Suprapubic skin (tissue), 4 donors: Measurements from ENCODE around the gene RELN. TPM values are rescaled to one million over a fixed set of nuclear protein-coding genes. Genes with fewer than 3 reads are reported as not detected.
A peak's percentile ranks its signal among the peaks of the same experiment; 100 is the strongest.

Experiments used
- DNase-seq, 2 donors: peaks; one replicate each; pipeline ENCODE4 v3.0.0-alpha.2; 2019; ENCODE audit warnings: low spot score in 2 of 2
- H3K27ac ChIP-seq: fragments of 200-600 bp; sonication (generic); one replicate; pipeline ENCODE4 v1.5.1; 2019
- H3K27me3 ChIP-seq: fragments of 200-600 bp; sonication (generic); one replicate; pipeline ENCODE4 v1.5.1; 2019
- H3K36me3 ChIP-seq: fragments of 200-600 bp; sonication (generic); one replicate; pipeline ENCODE4 v1.5.1; 2019
- H3K4me1 ChIP-seq: fragments of 200-600 bp; sonication (generic); one replicate; pipeline ENCODE4 v1.5.1; 2019
- H3K4me3 ChIP-seq: fragments of 200-600 bp; sonication (generic); one replicate; pipeline ENCODE4 v1.5.1; 2019; ENCODE audit warnings: mild to moderate bottlenecking
- H3K9me3 ChIP-seq: fragments of 200-600 bp; sonication (generic); one replicate; pipeline ENCODE4 v1.5.1; 2019
- EP300 ChIP-seq: sonication (generic); formaldehyde crosslinking; IDR thresholded peaks from one replicate; pipeline ENCODE4 v1.6.1; 2017; ENCODE audit warnings: antibody characterized with exemption
- POLR2A ChIP-seq, 2 donors: fragments of 450-650 bp; IDR thresholded peaks; one replicate each; pipeline ENCODE4 v1.6.1; 2017; ENCODE audit warnings: antibody characterized with exemption in 2 of 2, mild to moderate bottlenecking in 2 of 2, moderate library complexity in 2 of 2
- POLR2AphosphoS5 ChIP-seq, 3 donors: sonication (generic); formaldehyde crosslinking; IDR thresholded peaks; one replicate each; pipeline ENCODE4 v1.6.1; 2017; ENCODE audit warnings: antibody characterized with exemption in 3 of 3
- WGBS: methylation state at CpG from one replicate; pipeline ENCODE4 v1.1.5; 2018; 5-methylcytosine and 5-hydroxymethylcytosine counted together
- total RNA-seq, 4 donors: library from RNA; depleted of rRNA; stranded (reverse); fragments of >200 nt; gene quantifications; one replicate each; pipeline ENCODE4 v1.1.0, GENCODE V29; 2016
- TF ChIP-seq, protein P1 (sequence below), 2 donors: fragments of 200-600 bp in 1 of 2; fragments of 450-650 bp in 1 of 2; sonication (generic) in 1 of 2; IDR thresholded peaks; one replicate each; pipeline ENCODE4 v1.5.1; 2016 to 2019; ENCODE audit warnings: antibody characterized with exemption in 2 of 2, mild to moderate bottlenecking in 1 of 2, moderate library complexity in 1 of 2

The RELN gene
- total RNA-seq, 4 donors from 2014 or later, result 0.72 to 1.8 (median 1.3) TPM

- Histone ChIP-seq H3K27me3 (no peaks in the 10 kb centered on the region), H3K4me1 (no peaks in the 10 kb centered on the region), H3K4me3 (no peak overlapping the region), H3K9me3 (no peaks in the 10 kb centered on the region), H3K36me3 (no peaks in the 10 kb centered on the region), H3K27ac (no peak overlapping the region)
- TF ChIP-seq POLR2AphosphoS5 (IDR thresholded peaks at IDR 0.05) (no peak), EP300 (no peak), POLR2A (IDR thresholded peaks at IDR 0.05) (no peak)
- TF ChIP-seq, protein P1, sequence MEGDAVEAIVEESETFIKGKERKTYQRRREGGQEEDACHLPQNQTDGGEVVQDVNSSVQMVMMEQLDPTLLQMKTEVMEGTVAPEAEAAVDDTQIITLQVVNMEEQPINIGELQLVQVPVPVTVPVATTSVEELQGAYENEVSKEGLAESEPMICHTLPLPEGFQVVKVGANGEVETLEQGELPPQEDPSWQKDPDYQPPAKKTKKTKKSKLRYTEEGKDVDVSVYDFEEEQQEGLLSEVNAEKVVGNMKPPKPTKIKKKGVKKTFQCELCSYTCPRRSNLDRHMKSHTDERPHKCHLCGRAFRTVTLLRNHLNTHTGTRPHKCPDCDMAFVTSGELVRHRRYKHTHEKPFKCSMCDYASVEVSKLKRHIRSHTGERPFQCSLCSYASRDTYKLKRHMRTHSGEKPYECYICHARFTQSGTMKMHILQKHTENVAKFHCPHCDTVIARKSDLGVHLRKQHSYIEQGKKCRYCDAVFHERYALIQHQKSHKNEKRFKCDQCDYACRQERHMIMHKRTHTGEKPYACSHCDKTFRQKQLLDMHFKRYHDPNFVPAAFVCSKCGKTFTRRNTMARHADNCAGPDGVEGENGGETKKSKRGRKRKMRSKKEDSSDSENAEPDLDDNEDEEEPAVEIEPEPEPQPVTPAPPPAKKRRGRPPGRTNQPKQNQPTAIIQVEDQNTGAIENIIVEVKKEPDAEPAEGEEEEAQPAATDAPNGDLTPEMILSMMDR (IDR thresholded peaks at IDR 0.05), result no peak
- DNase-seq, result no peak
- 43% methylated on average over 1 of the region's 1 CpG for WGBS
Measured at GRCh38 chr7:103574576-103574975, 414.9 kb downstream of the RELN start.

DNA sequence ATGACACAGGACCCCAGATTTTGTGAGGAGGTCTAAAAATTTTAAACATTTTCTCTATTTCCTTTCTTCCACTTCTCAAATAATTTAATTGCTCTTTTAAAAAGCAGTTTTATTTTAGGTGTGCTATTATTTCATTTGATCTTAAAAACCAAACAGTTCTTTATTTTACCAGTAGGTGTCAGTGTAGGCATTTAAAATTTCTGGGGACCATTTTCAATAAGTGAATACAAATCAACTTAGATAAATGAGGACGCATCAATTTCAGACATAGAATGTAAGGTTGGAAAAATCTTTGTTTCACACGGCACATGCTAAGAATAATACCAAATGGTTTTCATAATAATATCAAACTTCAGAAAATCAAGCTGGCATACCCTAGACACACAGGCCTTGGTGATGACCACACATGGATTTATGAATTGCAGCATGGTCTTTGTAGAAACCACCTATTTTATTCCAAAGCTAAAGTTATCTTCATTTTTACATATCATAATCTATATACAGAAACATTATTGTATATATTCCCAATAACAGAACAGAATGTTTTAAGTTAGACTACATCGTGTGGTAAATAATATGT is 415.9 kb downstream of the RELN start:
- H3K36me3 ChIP-seq, result no peaks in the 10 kb centered on the region
- 44% methylated on average over 3 of the region's 3 CpGs for WGBS

DNA sequence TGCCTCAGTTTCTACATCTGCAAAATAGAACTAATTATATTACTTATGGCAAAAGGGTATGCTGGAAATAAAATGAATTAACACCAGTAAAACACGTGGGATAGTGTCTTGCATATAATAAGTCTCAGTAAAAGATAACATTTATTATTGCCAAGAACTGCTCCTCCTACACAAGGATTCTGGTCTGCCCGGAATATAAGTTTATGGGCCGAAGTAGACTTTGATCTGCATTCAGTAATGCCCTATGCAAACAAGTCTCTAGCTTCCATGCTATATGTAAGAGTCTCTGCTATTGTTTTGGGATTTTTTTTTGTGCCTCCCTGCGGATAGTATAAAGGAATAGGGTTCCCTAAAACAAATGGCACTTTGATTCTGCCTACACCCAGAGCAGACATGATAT is 417.9 kb downstream of the RELN start:
- Histone ChIP-seq H3K4me1 (no peaks in the 10 kb centered on the region), H3K27ac (no peak overlapping the region), H3K9me3 (no peaks in the 10 kb centered on the region), H3K27me3 (peaks cover 4% of the 10 kb centered on the region), H3K4me3 (no peak overlapping the region), H3K36me3 (no peaks in the 10 kb centered on the region)
- 57% methylated on average over 4 of the region's 4 CpGs for WGBS
- TF ChIP-seq, protein P1 (IDR thresholded peaks at IDR 0.05), result no peak
- TF ChIP-seq POLR2A (IDR thresholded peaks at IDR 0.05) (no peak), EP300 (no peak), POLR2AphosphoS5 (IDR thresholded peaks at IDR 0.05) (no peak)
- no peak for DNase-seq

More for the DNA sequence above, 415.9 kb downstream of the RELN start:
- Histone ChIP-seq H3K27ac (no peak overlapping the region), H3K9me3 (no peaks in the 10 kb centered on the region), H3K27me3 (no peaks in the 10 kb centered on the region), H3K4me1 (no peaks in the 10 kb centered on the region), H3K4me3 (no peak overlapping the region)
- TF ChIP-seq POLR2A (IDR thresholded peaks at IDR 0.05), result no peak
- TF ChIP-seq, protein P1 (IDR thresholded peaks at IDR 0.05), result peak in 1 of 2 donors; percentile 27
- no peak for DNase-seq

- Histone ChIP-seq H3K9me3 (no peaks in the 10 kb centered on the region), H3K36me3 (no peaks in the 10 kb centered on the region), H3K27me3 (peaks cover 4% of the 10 kb centered on the region), H3K4me1 (no peaks in the 10 kb centered on the region), H3K27ac (no peak overlapping the region), H3K4me3 (no peak overlapping the region)
- TF ChIP-seq, protein P1 (IDR thresholded peaks at IDR 0.05), result no peak
- no peak for TF ChIP-seq POLR2A (IDR thresholded peaks at IDR 0.05)
- TF ChIP-seq EP300, result no peak
- no peak for TF ChIP-seq POLR2AphosphoS5 (IDR thresholded peaks at IDR 0.05)
- DNase-seq, result no peak
- 79% methylated on average over 4 of the region's 4 CpGs for WGBS
Measured at GRCh38 chr7:103569621-103570305, 419.7 kb downstream of the RELN start.

DNA sequence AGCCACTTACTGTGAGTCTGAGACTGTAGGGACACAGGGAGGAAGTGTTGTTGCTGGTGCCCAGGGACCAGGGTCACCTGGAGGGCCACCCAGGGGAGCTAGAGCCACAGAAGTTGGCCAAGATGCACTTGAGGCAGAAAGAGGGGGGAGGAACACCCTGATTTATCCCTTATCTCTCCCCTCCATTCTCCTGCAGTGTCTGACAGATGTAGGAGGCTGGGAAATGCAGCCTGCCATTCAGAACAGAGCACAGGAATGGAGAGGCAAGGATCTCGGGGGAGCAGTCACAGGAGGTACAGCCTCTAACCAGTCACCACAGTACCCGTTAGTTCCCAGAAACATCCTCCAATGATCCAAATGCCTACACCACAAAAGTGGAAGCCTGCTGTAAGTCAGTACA is 425.0 kb downstream of the RELN start:
- Histone ChIP-seq H3K4me1 (no peaks in the 10 kb centered on the region), H3K27me3 (peaks cover 4% of the 10 kb centered on the region), H3K27ac (no peak overlapping the region), H3K36me3 (no peaks in the 10 kb centered on the region), H3K9me3 (no peaks in the 10 kb centered on the region), H3K4me3 (no peak overlapping the region)
- no peak for DNase-seq
- 57% methylated on average over 2 of the region's 2 CpGs for WGBS
- TF ChIP-seq, protein P1 (IDR thresholded peaks at IDR 0.05), result no peak
- TF ChIP-seq POLR2A (IDR thresholded peaks at IDR 0.05) (no peak), EP300 (no peak), POLR2AphosphoS5 (IDR thresholded peaks at IDR 0.05) (no peak)
